GM23248 (cell line): ENCODE data around the gene GDPD3.

Experiments
- EZH2 ChIP-seq: fragments of 200-600 bp; sonication (generic); IDR thresholded peaks from 2 replicates; pipeline ENCODE4 v1.6.1; 2018; ENCODE audit warnings: antibody characterized with exemption, mild to moderate bottlenecking; ENCODE audit not compliant: insufficient read depth, poor library complexity, severe bottlenecking
- EZH2phosphoT487 ChIP-seq: fragments of 200-600 bp; sonication (generic); IDR thresholded peaks from 2 replicates; pipeline ENCODE4 v1.6.1; 2018; ENCODE audit warnings: antibody characterized with exemption, moderate library complexity, mild to moderate bottlenecking, low read depth; ENCODE audit not compliant: insufficient read depth

DNA sequence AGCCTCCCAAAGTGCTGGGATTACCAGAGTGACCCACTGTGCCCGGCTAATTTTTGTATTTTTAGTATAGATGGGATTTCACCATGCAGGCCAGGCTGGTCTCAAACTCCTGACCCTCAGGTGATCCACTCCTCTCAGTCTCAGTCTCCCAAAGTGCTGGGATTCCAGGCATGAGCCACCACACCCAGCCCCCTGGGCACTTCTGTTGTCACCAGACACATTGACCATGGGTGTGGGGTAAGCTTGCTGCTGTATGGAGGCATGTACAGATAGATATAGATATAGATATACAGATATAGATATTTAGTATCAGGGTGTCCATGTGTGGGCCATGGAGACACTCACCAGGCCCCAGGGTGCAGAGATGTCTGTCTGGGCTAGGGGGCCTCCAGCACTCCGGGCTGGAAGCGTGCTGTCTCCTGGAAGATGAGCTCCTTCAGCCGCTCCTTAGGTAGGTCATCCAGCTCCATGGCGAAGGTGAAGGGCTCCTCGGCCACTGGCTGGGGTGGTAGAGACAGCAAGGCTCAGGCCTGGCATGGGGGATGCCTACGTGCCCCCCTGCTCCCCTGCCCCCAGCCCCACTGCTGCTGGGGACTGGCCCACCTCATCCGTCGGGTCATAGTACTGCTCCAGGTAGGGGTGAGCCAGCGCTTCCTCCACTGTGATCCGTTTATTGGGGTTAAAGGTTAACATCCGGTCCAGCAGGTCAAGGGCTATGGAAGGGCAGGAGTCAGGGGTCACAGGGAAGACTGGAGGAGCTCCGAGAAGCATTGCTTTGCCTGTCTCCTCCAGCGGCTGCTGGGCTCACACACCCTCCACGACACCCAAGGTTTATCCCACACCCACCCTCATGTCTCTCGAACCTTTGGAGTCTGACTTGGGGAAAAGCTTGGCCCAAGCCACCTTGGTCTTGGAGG is 3.2 kb upstream of the GDPD3 start:
- no peak for TF ChIP-seq EZH2
- TF ChIP-seq EZH2phosphoT487: no peak
